Measurements from ENCODE around the gene PUDP. TPM values are rescaled to one million over a fixed set of nuclear protein-coding genes. Genes with fewer than 3 reads are reported as not detected.

PUDP gene
- total RNA-seq, 2 donors from 2014 or later, result 14.8 to 17.6 TPM

GRCh38 chrX:7116081-7116480, 31.9 kb downstream of the PUDP start:
- WGBS, result 97% methylated on average over 3 of the region's 3 CpGs
- Histone ChIP-seq H3K4me3 (no peak overlapping the region), H3K9me3 (no peaks in the 10 kb centered on the region), H3K4me1 (replicated peaks) (no peaks in the 10 kb centered on the region), H3K27me3 (replicated peaks; ENCODE audit: insufficient read depth) (no peaks in the 10 kb centered on the region), H3K27ac (no peak overlapping the region), H3K36me3 (no peaks in the 10 kb centered on the region)
- TF ChIP-seq CTCF (IDR thresholded peaks at IDR 0.05), result no peak
- TF ChIP-seq POLR2A (IDR thresholded peaks at IDR 0.05), result no peak
- no peak for TF ChIP-seq POLR2AphosphoS5 (IDR thresholded peaks at IDR 0.05)
- no peak for DNase-seq (ENCODE audit: low spot score)
- intact Hi-C loops (cut with DNase I), result no loop called here

GRCh38 chrX:7115557-7115956, 32.4 kb downstream of the PUDP start:
- H3K4me3 ChIP-seq, result no peak overlapping the region
- H3K27me3 ChIP-seq (replicated peaks; ENCODE audit: insufficient read depth), result no peaks in the 10 kb centered on the region
- H3K27ac ChIP-seq, result no peak overlapping the region
- no peaks in the 10 kb centered on the region for H3K9me3 ChIP-seq
- H3K36me3 ChIP-seq, result no peaks in the 10 kb centered on the region
- WGBS, result 51% methylated on average over 4 of the region's 6 CpGs
- TF ChIP-seq POLR2A (IDR thresholded peaks at IDR 0.05) (no peak), POLR2AphosphoS5 (IDR thresholded peaks at IDR 0.05) (no peak), CTCF (IDR thresholded peaks at IDR 0.05) (no peak)
- no peaks in the 10 kb centered on the region for H3K4me1 ChIP-seq (replicated peaks)
- intact Hi-C loops (cut with DNase I), result no loop called here
- no peak for DNase-seq (ENCODE audit: low spot score)

- intact Hi-C loops (cut with DNase I), result no loop called here
- no peaks in the 10 kb centered on the region for H3K4me1 ChIP-seq (replicated peaks)
These were observed 35.9 kb downstream of the PUDP start for GRCh38 chrX:7112071-7112470.

GRCh38 chrX:7111518-7111917, 36.4 kb downstream of the PUDP start:
- 100% methylated on average over 4 of the region's 6 CpGs for WGBS
- no peaks in the 10 kb centered on the region for H3K36me3 ChIP-seq
- TF ChIP-seq POLR2A (IDR thresholded peaks at IDR 0.05), result no peak
- TF ChIP-seq POLR2AphosphoS5 (IDR thresholded peaks at IDR 0.05), result no peak
- TF ChIP-seq CTCF (IDR thresholded peaks at IDR 0.05), result no peak
- no peak overlapping the region for H3K4me3 ChIP-seq
- DNase-seq (ENCODE audit: low spot score), result no peak
- no peaks in the 10 kb centered on the region for H3K27me3 ChIP-seq (replicated peaks; ENCODE audit: insufficient read depth)
- no peaks in the 10 kb centered on the region for H3K9me3 ChIP-seq
- intact Hi-C loops (cut with DNase I), result no loop called here
- no peak overlapping the region for H3K27ac ChIP-seq
- no peaks in the 10 kb centered on the region for H3K4me1 ChIP-seq (replicated peaks)

More at GRCh38 chrX:7112071-7112470, 35.9 kb downstream of the PUDP start:
- TF ChIP-seq POLR2A (IDR thresholded peaks at IDR 0.05), result no peak
- no peak for TF ChIP-seq POLR2AphosphoS5 (IDR thresholded peaks at IDR 0.05)
- no peak for TF ChIP-seq CTCF (IDR thresholded peaks at IDR 0.05)
- Histone ChIP-seq H3K4me3 (no peak overlapping the region), H3K36me3 (no peaks in the 10 kb centered on the region), H3K27me3 (replicated peaks; ENCODE audit: insufficient read depth) (no peaks in the 10 kb centered on the region), H3K9me3 (no peaks in the 10 kb centered on the region), H3K27ac (no peak overlapping the region)
- no peak for DNase-seq (ENCODE audit: low spot score)
- 96% methylated on average over 7 of the region's 7 CpGs for WGBS

GRCh38 chrX:7110821-7111276, 37.1 kb downstream of the PUDP start:
- Histone ChIP-seq H3K36me3 (no peaks in the 10 kb centered on the region), H3K4me1 (replicated peaks) (no peaks in the 10 kb centered on the region), H3K9me3 (no peaks in the 10 kb centered on the region), H3K27me3 (replicated peaks; ENCODE audit: insufficient read depth) (no peaks in the 10 kb centered on the region), H3K27ac (no peak overlapping the region), H3K4me3 (no peak overlapping the region)
- no peak for DNase-seq (ENCODE audit: low spot score)
- intact Hi-C loops (cut with DNase I), result no loop called here
- 69% methylated on average over 5 of the region's 5 CpGs for whole genome bisulfite sequencing
- TF ChIP-seq CTCF (IDR thresholded peaks at IDR 0.05), result no peak
- TF ChIP-seq POLR2AphosphoS5 (IDR thresholded peaks at IDR 0.05), result no peak
- no peak for TF ChIP-seq POLR2A (IDR thresholded peaks at IDR 0.05)
